Astrocyte of the hippocampus (primary cell): ENCODE results near the gene TSC22D2.
A peak's percentile ranks its signal among the peaks of the same experiment; 100 is the strongest.

Source experiments
- DNase-seq: peaks from one replicate; pipeline ENCODE4 v3.0.0; 2011; ENCODE audit warnings: low read depth, low spot score

The TSC22D2 gene

GRCh38 chr3:150412561-150413231, 4.6 kb downstream of the TSC22D2 start:
- DNase-seq = peak; percentile 66

- DNase-seq = peak; percentile 64
Measured at GRCh38 chr3:150414258-150414657, 6.2 kb downstream of the TSC22D2 start.

- no peak for DNase-seq
Measured at GRCh38 chr3:150414959-150415358, 6.9 kb downstream of the TSC22D2 start.

GRCh38 chr3:150419076-150419868, 11.2 kb downstream of the TSC22D2 start:
- no peak for DNase-seq

GRCh38 chr3:150419959-150420358, 11.9 kb downstream of the TSC22D2 start:
- no peak for DNase-seq

GRCh38 chr3:150421256-150421655, 13.2 kb downstream of the TSC22D2 start:
- no peak for DNase-seq

GRCh38 chr3:150421799-150422548, 13.9 kb downstream of the TSC22D2 start:
- no peak for DNase-seq

GRCh38 chr3:150422907-150423306, 14.8 kb downstream of the TSC22D2 start:
- no peak for DNase-seq

GRCh38 chr3:150423761-150424160, 15.7 kb downstream of the TSC22D2 start:
- DNase-seq = no peak

- DNase-seq = no peak
Measured at GRCh38 chr3:150426292-150426691, 18.2 kb downstream of the TSC22D2 start.

- DNase-seq = no peak
Measured at GRCh38 chr3:150428562-150428961, 20.5 kb downstream of the TSC22D2 start.

- DNase-seq = no peak
Measured at GRCh38 chr3:150429767-150430671, 21.9 kb downstream of the TSC22D2 start.

- no peak for DNase-seq
Measured at GRCh38 chr3:150433347-150433746, 25.2 kb downstream of the TSC22D2 start.

GRCh38 chr3:150434234-150434633, 26.1 kb downstream of the TSC22D2 start:
- DNase-seq = no peak

GRCh38 chr3:150436161-150436560, 28.1 kb downstream of the TSC22D2 start:
- DNase-seq = no peak

- no peak for DNase-seq
Measured at GRCh38 chr3:150439657-150440056, 31.6 kb downstream of the TSC22D2 start.

- no peak for DNase-seq
Measured at GRCh38 chr3:150443331-150443741, 35.2 kb downstream of the TSC22D2 start.

GRCh38 chr3:150444371-150444770, 36.3 kb downstream of the TSC22D2 start:
- DNase-seq = no peak

GRCh38 chr3:150446470-150446977, 38.4 kb downstream of the TSC22D2 start:
- no peak for DNase-seq

GRCh38 chr3:150447084-150447483, 39.0 kb downstream of the TSC22D2 start:
- no peak for DNase-seq
